GM10266 (cell line): ENCODE results near the gene ZNF423.

Experiments
- DNase-seq: peaks from one replicate; pipeline ENCODE4 v3.0.0; 2012; ENCODE audit errors: extremely low spot score
- TF ChIP-seq, protein P1 (sequence below): IDR thresholded peaks from 2 replicates; pipeline ENCODE4 v1.5.1; 2012; ENCODE audit warnings: mild to moderate bottlenecking, low read depth; ENCODE audit not compliant: control insufficient read depth, insufficient read depth; ENCODE audit errors: missing control alignments

Gene ZNF423

DNA sequence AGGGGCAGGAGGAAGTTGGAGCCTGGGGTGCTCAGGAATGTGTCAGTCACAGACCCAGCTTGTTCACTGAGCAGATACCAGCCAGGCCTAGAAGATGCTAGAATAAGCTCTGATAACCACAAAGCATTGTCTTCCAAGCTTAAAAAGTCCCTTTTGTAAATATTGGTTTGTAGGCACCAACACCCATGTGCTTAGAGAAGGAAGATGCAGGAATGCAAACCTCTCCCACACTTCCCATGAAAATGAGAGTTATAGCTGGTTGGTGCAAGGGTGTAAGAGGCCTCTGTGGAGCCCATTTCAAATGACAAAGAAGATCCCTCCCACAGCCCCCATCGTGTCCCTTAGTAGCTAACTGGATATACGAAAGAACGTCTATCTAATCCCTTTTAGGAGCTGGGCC is 272.0 kb downstream of the ZNF423 start:
- DNase-seq, result no peak

DNA sequence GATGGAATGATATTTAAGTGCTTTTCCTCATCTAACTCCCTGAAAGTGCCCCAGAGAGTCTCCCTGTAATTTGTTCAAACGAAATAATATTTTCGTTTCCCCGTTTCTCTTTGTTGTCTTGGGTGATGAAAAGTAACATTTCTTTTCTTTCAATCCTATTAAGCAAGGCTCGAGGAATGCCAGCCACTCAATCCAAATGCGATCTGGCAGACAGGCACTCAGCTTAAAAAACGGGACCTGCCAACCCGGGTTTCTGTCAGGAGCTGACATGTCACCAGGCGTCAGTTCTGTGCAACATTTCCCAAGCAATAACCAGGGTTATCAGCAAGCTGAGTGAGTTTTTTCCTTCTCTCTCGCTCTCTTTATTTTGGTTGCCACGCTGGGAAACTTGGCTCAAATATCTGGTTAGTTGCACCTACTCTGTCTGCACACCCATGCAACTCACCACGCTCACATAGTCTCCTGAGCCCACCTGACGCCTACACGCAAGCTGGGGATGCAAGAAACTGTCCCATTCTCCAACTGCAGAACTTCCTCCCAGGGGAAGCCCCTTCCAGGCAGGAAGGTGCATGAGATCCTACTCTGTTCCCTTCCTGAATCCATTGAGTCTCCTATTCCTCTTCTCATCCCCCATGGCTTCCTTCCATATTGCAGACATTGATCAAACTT is 274.1 kb downstream of the ZNF423 start:
- DNase-seq, result no peak
- TF ChIP-seq, protein P1, sequence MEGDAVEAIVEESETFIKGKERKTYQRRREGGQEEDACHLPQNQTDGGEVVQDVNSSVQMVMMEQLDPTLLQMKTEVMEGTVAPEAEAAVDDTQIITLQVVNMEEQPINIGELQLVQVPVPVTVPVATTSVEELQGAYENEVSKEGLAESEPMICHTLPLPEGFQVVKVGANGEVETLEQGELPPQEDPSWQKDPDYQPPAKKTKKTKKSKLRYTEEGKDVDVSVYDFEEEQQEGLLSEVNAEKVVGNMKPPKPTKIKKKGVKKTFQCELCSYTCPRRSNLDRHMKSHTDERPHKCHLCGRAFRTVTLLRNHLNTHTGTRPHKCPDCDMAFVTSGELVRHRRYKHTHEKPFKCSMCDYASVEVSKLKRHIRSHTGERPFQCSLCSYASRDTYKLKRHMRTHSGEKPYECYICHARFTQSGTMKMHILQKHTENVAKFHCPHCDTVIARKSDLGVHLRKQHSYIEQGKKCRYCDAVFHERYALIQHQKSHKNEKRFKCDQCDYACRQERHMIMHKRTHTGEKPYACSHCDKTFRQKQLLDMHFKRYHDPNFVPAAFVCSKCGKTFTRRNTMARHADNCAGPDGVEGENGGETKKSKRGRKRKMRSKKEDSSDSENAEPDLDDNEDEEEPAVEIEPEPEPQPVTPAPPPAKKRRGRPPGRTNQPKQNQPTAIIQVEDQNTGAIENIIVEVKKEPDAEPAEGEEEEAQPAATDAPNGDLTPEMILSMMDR, result no peak

More for the DNA sequence above, 272.0 kb downstream of the ZNF423 start:
- TF ChIP-seq, protein P1, result no peak

DNA sequence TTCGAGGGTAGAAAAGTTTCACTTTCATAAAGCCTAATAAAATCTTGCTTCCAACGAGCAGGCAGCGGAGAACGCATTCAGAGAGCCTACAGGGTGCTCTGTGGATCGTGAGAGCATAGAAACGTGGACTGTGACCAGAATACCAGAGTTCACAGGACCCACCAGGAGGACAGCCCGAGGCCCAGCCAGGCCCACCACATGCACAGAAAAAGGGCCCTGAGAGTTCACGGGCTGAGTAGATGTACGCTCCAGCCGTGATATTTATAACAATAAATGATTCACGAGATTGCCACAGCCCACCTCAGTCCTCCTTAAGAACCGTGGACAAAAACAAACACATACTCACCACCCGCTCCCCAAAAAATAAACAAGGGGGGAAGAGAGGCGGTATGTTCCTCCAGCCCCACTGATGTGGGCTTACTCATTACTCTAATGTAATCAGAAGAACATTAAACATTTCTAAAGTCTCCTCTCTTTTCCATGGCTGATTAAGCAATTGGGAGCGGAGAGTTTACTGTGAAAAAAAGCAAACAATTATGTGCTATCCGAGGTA is 275.1 kb downstream of the ZNF423 start:
- DNase-seq, result no peak
- TF ChIP-seq, protein P1, result no peak

DNA sequence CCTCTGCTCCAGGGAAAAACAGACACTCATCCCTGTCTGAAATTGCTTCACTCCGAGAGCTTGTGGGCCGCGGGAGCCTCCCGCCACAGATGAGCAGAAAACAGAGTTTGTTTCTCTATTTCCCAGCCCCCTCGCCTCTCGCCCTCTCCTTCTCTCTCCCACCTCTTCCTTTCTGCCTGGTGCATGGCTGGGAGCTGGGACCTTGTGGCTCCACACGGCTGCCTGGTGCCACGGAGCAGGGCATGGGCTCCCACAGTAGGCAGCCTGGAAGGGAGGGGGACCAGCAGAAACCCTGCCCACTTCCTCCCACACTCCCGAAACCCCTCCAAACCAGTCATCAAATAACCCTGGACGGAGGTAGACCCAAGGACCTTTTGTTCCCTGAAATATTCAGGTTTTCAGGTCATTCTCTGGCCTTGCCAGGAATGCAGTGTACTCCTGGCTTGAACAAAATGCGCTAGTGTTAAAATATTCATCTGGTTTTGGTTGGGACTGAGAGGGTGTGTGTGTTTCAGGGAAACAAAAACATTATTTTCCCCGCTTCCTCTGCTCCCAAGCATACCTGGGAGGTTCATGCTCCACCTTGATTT is 277.4 kb downstream of the ZNF423 start:
- TF ChIP-seq, protein P1, result no peak

DNA sequence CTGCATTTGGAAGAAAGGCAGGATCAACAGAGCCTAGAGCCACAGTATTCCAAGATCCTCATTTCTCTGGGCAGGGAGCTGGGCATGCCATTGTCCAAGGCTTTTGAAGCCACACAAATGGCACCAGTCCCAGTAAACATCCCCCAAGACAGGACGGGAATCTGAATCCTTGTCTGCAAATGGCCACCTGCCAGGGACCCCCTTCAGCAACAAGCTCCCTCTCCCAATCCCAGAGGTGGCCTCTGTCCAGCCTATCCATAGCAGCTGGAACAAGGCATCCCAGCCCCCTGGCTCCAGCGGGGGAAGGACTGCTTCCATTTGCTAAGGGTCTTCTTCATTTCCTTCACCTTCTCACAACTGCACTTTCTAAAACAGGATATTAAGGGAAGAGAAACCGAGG is 277.9 kb downstream of the ZNF423 start:
- DNase-seq, result no peak
- TF ChIP-seq, protein P1, result no peak

More for the DNA sequence above, 277.4 kb downstream of the ZNF423 start:
- DNase-seq, result no peak

DNA sequence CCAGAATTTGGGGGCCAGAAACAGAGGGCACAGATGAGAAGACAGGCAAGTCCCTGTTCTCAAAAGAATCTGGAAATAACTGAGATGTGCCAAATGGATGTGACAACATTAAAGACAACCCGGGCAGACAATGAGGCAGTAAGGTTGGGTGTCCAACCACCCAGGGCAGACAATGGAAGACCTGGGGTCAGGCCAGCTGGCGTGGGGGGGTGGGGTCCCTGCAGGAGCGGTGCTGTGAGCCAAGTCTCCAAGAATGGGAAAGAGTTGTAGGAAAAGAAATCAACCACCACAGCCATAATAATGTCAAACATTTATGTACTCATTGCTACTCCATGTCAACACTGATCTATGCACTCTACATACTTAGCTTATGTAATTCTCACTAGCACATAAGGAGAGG is 279.0 kb downstream of the ZNF423 start:
- DNase-seq, result no peak
- TF ChIP-seq, protein P1, result no peak

DNA sequence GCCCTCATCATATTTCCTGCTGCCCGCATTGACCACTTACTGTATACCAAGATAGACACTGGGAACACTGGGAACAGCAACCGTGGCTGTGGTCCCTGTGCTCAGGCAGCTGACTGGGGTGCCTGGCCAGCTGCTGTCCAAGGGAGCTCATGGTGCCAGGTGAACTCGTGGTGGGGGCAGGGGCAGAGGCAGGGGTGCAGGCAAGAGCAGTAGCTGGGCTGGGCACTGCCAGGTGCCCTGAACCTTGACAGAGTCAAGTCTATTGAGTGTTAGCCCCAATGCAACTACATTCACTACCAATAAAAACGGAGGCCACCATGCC is 279.8 kb downstream of the ZNF423 start:
- TF ChIP-seq, protein P1, result no peak
- no peak for DNase-seq
